GM12872 (cell line): ENCODE results near the gene GTSE1.

Source experiments
- TF ChIP-seq, protein P1 (sequence below): IDR thresholded peaks from 3 replicates; pipeline ENCODE4 v1.5.1; 2011; ENCODE audit warnings: low read depth, mild to moderate bottlenecking, low read length, moderate library complexity; ENCODE audit not compliant: insufficient read depth

Gene GTSE1

DNA sequence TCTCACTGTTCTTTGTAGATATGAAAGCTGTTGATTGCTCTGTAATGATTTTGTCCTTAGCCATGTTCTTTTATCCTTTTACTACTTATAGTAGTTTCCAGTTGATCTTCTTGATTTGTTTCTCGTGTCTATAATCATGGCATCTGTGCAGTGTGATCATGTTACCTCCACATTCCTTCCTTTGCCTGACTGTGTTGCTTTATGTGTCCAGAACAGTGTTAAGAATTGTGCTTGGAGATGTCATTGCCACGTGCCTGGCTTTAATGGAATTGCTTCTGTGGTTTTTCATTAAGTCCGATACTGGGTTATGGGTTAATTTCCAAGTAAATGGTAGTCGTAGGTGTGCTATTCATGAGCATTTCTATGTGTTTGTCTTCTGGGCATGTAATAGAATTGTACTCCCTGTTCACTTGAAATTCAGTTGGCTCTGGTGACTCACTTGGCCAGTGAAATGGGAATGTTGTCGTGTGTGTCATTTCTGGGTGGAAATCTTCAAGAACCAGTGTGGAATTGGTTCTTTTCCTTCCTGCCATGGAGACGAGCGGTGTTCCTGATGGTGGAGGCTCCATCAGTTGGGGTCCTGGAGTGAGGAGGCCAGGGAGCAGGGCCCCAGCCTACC is 6.8 kb downstream of the GTSE1 start:
- TF ChIP-seq, protein P1, sequence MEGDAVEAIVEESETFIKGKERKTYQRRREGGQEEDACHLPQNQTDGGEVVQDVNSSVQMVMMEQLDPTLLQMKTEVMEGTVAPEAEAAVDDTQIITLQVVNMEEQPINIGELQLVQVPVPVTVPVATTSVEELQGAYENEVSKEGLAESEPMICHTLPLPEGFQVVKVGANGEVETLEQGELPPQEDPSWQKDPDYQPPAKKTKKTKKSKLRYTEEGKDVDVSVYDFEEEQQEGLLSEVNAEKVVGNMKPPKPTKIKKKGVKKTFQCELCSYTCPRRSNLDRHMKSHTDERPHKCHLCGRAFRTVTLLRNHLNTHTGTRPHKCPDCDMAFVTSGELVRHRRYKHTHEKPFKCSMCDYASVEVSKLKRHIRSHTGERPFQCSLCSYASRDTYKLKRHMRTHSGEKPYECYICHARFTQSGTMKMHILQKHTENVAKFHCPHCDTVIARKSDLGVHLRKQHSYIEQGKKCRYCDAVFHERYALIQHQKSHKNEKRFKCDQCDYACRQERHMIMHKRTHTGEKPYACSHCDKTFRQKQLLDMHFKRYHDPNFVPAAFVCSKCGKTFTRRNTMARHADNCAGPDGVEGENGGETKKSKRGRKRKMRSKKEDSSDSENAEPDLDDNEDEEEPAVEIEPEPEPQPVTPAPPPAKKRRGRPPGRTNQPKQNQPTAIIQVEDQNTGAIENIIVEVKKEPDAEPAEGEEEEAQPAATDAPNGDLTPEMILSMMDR: no peak

DNA sequence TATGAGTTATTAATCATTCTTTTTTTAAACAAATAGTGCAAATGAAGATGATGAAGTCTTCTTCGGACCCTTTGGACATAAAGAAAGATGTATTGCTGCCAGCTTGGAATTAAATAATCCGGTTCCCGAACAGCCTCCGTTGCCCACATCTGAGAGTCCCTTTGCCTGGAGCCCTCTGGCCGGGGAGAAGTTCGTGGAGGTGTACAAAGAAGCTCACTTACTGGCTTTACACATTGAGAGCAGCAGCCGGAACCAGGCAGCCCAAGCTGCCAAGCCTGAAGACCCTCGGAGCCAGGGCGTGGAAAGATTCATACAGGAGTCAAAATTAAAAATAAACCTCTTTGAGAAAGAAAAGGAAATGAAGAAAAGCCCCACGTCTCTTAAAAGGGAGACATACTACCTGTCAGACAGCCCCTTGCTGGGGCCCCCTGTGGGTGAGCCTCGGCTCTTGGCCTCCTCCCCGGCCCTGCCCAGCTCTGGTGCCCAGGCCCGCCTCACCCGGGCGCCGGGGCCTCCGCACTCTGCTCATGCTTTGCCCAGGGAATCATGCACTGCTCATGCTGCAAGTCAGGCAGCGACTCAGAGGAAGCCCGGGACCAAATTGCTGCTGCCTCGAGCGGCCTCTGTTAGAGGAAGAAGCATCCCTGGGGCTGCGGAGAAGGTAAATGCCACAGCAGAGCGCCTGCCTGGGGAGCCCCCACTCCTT is 11.8 kb downstream of the GTSE1 start:
- TF ChIP-seq, protein P1: no peak

DNA sequence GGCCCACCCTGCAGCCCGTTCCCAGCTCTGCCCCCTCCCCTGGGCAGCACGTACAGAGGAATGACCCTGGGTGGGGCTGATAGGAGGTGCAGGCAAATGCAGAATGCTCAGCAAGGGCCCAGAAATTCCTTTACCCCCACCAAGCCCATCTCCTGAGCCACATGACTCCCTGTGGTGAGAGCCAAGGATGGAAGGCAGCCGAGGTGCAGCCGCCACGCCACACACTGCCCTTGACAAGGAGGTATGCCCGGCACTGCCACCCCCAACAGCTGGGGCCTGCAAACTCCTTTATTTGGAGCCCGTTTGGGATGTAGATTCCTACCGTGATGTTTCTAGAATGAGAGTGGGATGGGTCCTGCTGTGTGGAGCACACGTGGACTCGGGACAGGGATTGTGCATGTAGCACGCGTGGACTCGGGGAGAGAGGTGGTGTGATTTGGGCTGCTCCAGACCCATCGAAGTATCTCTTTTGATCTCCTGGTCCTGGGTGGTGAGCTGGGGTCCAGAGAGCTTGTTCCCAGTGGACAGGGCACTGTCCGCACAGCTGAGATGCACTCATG is 12.9 kb downstream of the GTSE1 start:
- TF ChIP-seq, protein P1: no peak

DNA sequence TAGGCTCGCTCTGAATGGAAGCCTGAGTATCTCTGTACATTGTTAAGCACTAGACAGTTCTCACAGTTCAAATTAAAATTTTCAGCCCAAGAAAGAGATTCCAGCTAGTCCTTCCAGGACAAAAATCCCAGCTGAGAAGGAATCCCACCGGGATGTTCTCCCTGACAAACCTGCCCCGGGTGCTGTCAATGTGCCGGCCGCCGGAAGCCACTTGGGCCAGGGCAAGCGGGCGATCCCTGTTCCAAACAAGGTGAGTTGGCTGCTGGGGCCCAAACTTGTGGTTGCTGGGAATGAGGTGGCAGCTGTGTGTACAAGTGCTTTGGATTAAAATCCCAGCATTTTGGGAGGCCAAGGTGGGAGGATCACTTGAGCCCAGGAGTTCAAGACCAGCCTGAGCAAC is 15.4 kb downstream of the GTSE1 start:
- TF ChIP-seq, protein P1: no peak

DNA sequence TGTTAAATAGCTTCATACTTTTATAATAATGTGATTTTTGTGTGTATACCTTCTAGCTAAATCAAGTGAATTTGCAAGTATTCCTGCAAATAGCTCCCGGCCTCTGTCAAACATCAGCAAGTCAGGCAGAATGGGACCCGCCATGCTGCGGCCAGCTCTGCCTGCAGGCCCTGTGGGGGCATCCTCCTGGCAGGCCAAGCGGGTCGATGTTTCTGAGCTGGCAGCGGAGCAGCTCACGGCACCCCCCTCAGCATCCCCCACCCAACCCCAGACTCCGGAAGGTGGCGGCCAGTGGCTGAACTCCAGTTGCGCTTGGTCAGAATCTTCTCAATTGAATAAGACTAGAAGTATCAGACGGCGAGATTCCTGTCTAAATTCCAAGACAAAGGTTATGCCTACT is 19.3 kb downstream of the GTSE1 start:
- TF ChIP-seq, protein P1: no peak

DNA sequence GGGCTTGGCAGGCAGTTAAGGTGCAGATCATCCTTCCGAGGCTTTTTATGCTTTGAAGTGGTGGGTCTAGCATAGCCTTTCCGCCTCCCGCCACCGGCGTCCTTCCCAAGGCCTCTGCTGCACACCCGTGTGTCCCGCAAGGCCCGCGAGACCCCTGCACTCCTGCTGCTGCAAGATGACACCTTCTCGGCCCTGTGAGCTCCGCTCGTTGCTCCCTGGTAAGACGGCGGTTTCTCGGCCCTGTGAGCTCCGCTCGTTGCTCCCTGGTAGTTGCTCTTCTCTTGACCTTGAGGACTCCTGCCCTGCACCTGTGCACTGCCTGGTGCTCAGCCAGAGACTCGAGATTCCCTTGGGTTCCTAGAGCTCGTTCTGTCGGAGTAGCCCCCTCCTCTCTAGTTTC is 21.0 kb downstream of the GTSE1 start:
- TF ChIP-seq, protein P1: no peak

DNA sequence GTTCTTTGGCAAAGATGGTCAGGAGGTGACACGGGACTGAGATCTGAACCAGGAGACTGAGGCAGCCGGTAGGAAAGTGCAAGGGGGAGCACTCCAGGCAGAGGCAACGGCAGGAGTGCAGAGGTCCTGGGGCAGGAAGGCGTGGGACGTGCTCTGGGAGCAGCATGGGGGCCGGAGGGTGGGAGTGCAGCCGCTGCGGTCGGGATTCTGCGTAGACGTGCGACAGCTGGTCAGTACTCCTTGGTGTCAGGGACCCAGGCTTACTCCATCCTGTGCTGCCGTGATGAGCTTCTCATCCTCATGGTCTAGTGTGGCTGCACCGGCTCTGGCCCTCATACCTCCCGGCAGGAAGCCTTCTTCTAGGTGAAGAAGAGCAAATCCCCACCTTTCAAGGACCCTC is 21.9 kb downstream of the GTSE1 start:
- TF ChIP-seq, protein P1: no peak
